DOHH2 (cell line): ENCODE data around the gene CXCL5.

Experiments
- H3F3A ChIP-seq: fragments of 200-600 bp; sonication (generic), shearing (Covaris generic); 2 replicates; pipeline ENCODE4 v1.6.0; 2016; ENCODE audit warnings: antibody characterized with exemption, mild to moderate bottlenecking; ENCODE audit not compliant: control insufficient read depth, insufficient read depth
- H3K27ac ChIP-seq: fragments of 200-600 bp; sonication (generic); 2 replicates; pipeline ENCODE4 v1.5.1; 2014; ENCODE audit warnings: low read depth, mild to moderate bottlenecking, low read length, moderate library complexity
- H3K27me3 ChIP-seq: fragments of 200-600 bp; sonication (generic); 2 replicates; pipeline ENCODE4 v1.6.1; 2014; ENCODE audit warnings: mild to moderate bottlenecking, low read length, mixed read lengths; ENCODE audit not compliant: control insufficient read depth
- H3K36me3 ChIP-seq: fragments of 200-600 bp; sonication (generic); 2 replicates; pipeline ENCODE4 v1.6.1; 2014; ENCODE audit warnings: mild to moderate bottlenecking, low read length, moderate library complexity, mixed read lengths; ENCODE audit not compliant: control insufficient read depth
- H3K4me1 ChIP-seq: fragments of 200-600 bp; sonication (generic); 2 replicates; pipeline ENCODE4 v1.6.1; 2014; ENCODE audit warnings: mild to moderate bottlenecking, low read length, mixed read lengths; ENCODE audit not compliant: control insufficient read depth
- H3K4me2 ChIP-seq: fragments of 200-600 bp; sonication (generic); 2 replicates; pipeline ENCODE4 v1.6.0; 2014; ENCODE audit warnings: mild to moderate bottlenecking, low read length, moderate library complexity
- H3K4me3 ChIP-seq: fragments of 200-600 bp; sonication (generic); 2 replicates; pipeline ENCODE4 v1.5.1; 2014; ENCODE audit warnings: mild to moderate bottlenecking, low read length, mixed read lengths
- H3K79me2 ChIP-seq: fragments of 200-600 bp; sonication (generic); 2 replicates; pipeline ENCODE4 v1.6.1; 2014; ENCODE audit warnings: mild to moderate bottlenecking, low read length, mixed read lengths; ENCODE audit not compliant: control insufficient read depth
- H3K9me2 ChIP-seq: fragments of 200-600 bp; sonication (generic); replicated peaks from 2 replicates; pipeline ENCODE4 v1.6.1; 2014; ENCODE audit warnings: mild to moderate bottlenecking, low read length, mixed read lengths; ENCODE audit not compliant: control insufficient read depth
- H3K9me3 ChIP-seq: fragments of 200-600 bp; sonication (generic); 2 replicates; pipeline ENCODE4 v1.6.1; 2014; ENCODE audit warnings: antibody characterized with exemption, low read length, mixed read lengths; ENCODE audit not compliant: control insufficient read depth, insufficient read depth
- H4K20me1 ChIP-seq: fragments of 200-600 bp; sonication (generic); 2 replicates; pipeline ENCODE4 v1.6.0; 2014; ENCODE audit warnings: low read depth, mild to moderate bottlenecking, antibody characterized with exemption, low read length, moderate library complexity; ENCODE audit not compliant: control insufficient read depth, insufficient read depth
- CTCF ChIP-seq: fragments of 200-600 bp; sonication (generic); IDR thresholded peaks from one replicate; pipeline ENCODE4 v1.5.1; 2014; ENCODE audit warnings: antibody characterized with exemption, mild to moderate bottlenecking, low read depth, low read length; ENCODE audit not compliant: poor library complexity, severe bottlenecking
- EZH2phosphoT487 ChIP-seq: fragments of 200-600 bp; sonication (generic); IDR thresholded peaks from 2 replicates; pipeline ENCODE4 v1.6.1; 2017; ENCODE audit warnings: borderline replicate concordance, mild to moderate bottlenecking, antibody characterized with exemption, low read length, moderate library complexity, mixed read lengths

Gene CXCL5

GRCh38 chr4:73945674-73946449, 52.6 kb downstream of the CXCL5 start:
- H3K4me2 ChIP-seq = no peak overlapping the region
- H3K4me3 ChIP-seq = no peak overlapping the region
- TF ChIP-seq EZH2phosphoT487 = no peak
- TF ChIP-seq CTCF = no peak
- H3F3A ChIP-seq = no peaks in the 10 kb centered on the region
- no peaks in the 10 kb centered on the region for H3K79me2 ChIP-seq
- H4K20me1 ChIP-seq = no peaks in the 10 kb centered on the region
- H3K9me2 ChIP-seq = no peaks in the 10 kb centered on the region
- no peaks in the 10 kb centered on the region for H3K27me3 ChIP-seq
- no peaks in the 10 kb centered on the region for H3K4me1 ChIP-seq
- H3K27ac ChIP-seq = no peak overlapping the region
- no peaks in the 10 kb centered on the region for H3K9me3 ChIP-seq
- no peaks in the 10 kb centered on the region for H3K36me3 ChIP-seq
